H54 (cell line): ENCODE data around the gene ZBTB20.
"Not testable (repeated sequence)": the region's sequence is repeated elsewhere in the genome, so short reads cannot be mapped to it uniquely, and the experiment has no call there.

Experiments used
- DNase-seq: peaks from one replicate; pipeline ENCODE4 v3.0.0; 2011; ENCODE audit warnings: low spot score, mixed read lengths; ENCODE audit not compliant: insufficient read length
- FAIRE-seq: peaks from 3 replicates; lab custom pipeline; 2011; peaks lifted over from hg19 to GRCh38; lab: Jason Lieb, UNC
- POLR2A ChIP-seq: IDR thresholded peaks from 2 replicates; pipeline ENCODE4 v1.6.1; 2011; ENCODE audit warnings: low read depth, mild to moderate bottlenecking, low read length

ZBTB20 gene

GRCh38 chr3:115146418-115147328 is at the start of gene ZBTB20:
Gene ZBTB20, minus strand, starts transcription at chr3:115147288.
- peak; percentile 58 for TF ChIP-seq POLR2A
- DNase-seq: peak; percentile 33

GRCh38 chr3:115194476-115194875 is 47.4 kb upstream of the ZBTB20 start:
- FAIRE-seq (no peak), DNase-seq (no peak)

More at GRCh38 chr3:115146418-115147328, at the start of gene ZBTB20:
- no peak for FAIRE-seq

GRCh38 chr3:115190747-115191146 is 43.7 kb upstream of the ZBTB20 start:
- TF ChIP-seq POLR2A: no peak
- no peak for FAIRE-seq
- DNase-seq: no peak

More at GRCh38 chr3:115194476-115194875, 47.4 kb upstream of the ZBTB20 start:
- no peak for TF ChIP-seq POLR2A

- no peak for TF ChIP-seq POLR2A
- DNase-seq: no peak
- FAIRE-seq: no peak
Observed at GRCh38 chr3:115187149-115187757, 40.2 kb upstream of the ZBTB20 start.

GRCh38 chr3:115186351-115187148 is 39.5 kb upstream of the ZBTB20 start:
- FAIRE-seq: no peak
- TF ChIP-seq POLR2A: no peak
- no peak for DNase-seq

- not testable (repeated sequence) for FAIRE-seq, DNase-seq
Observed at GRCh38 chr3:115184859-115185572, 37.9 kb upstream of the ZBTB20 start.

GRCh38 chr3:115178930-115179329 is 31.8 kb upstream of the ZBTB20 start:
- not testable (repeated sequence) for DNase-seq, FAIRE-seq

- TF ChIP-seq POLR2A: no peak
- DNase-seq (no peak), FAIRE-seq (no peak)
Observed at GRCh38 chr3:115169808-115170207, 22.7 kb upstream of the ZBTB20 start.

GRCh38 chr3:115165701-115166100 is 18.6 kb upstream of the ZBTB20 start:
- peak; percentile 38 for FAIRE-seq
- DNase-seq: no peak
- no peak for TF ChIP-seq POLR2A

GRCh38 chr3:115165266-115165665 is 18.2 kb upstream of the ZBTB20 start:
- FAIRE-seq (no peak), DNase-seq (no peak)
- TF ChIP-seq POLR2A: no peak

- TF ChIP-seq POLR2A: no peak
- DNase-seq (no peak), FAIRE-seq (peak; percentile 23)
Observed at GRCh38 chr3:115164374-115165221, 17.5 kb upstream of the ZBTB20 start.

- FAIRE-seq (no peak), DNase-seq (no peak)
- TF ChIP-seq POLR2A: no peak
Observed at GRCh38 chr3:115162759-115163158, 15.7 kb upstream of the ZBTB20 start.

GRCh38 chr3:115161866-115162265 is 14.8 kb upstream of the ZBTB20 start:
- TF ChIP-seq POLR2A: no peak
- DNase-seq (no peak), FAIRE-seq (no peak)
